ENCODE measurements around the gene SULT1A2. TPM values are rescaled to one million over a fixed set of nuclear protein-coding genes. Genes with fewer than 3 reads are reported as not detected.

SULT1A2 gene
- total and polyA plus RNA-seq, 11 donors = 0.37 to 2.4 (median 0.70) TPM

DNA sequence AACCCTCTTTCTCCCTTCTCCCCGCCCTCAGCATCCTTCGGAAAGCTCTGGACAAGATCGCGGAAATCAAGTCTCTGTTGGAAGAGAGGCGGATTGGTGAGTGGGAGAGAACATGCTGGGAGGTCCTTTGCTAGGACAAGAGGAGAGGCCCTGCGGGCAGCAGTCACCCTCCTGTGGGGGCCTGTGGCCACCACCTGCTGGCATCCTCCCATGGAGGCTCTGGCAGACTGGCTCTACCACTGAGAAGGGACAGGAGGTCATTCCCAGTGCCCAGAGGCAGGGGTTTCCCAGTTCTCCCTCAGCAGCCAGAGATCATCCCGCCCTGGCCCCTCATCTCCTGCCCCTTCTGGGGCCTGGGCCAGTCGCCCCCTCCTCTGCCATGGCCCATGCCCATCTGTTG is 7.8 kb downstream of the SULT1A2 start:
- 92 to 96% (median 96%) methylated on average over 8 of the region's 8 CpGs for WGBS, 4 donors
- TF ChIP-seq, protein P1, sequence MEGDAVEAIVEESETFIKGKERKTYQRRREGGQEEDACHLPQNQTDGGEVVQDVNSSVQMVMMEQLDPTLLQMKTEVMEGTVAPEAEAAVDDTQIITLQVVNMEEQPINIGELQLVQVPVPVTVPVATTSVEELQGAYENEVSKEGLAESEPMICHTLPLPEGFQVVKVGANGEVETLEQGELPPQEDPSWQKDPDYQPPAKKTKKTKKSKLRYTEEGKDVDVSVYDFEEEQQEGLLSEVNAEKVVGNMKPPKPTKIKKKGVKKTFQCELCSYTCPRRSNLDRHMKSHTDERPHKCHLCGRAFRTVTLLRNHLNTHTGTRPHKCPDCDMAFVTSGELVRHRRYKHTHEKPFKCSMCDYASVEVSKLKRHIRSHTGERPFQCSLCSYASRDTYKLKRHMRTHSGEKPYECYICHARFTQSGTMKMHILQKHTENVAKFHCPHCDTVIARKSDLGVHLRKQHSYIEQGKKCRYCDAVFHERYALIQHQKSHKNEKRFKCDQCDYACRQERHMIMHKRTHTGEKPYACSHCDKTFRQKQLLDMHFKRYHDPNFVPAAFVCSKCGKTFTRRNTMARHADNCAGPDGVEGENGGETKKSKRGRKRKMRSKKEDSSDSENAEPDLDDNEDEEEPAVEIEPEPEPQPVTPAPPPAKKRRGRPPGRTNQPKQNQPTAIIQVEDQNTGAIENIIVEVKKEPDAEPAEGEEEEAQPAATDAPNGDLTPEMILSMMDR (IDR thresholded peaks at IDR 0.05) = no peak
- no peak for TF ChIP-seq POLR2A (IDR thresholded peaks at IDR 0.05)
- DNase-seq = no peak
- H3K9me3 ChIP-seq = no peaks in the 10 kb centered on the region
- intact Hi-C loops (cut with DNase I) = no loop called here
- ATAC-seq = no peak
- no peak overlapping the region for H3K4me3 ChIP-seq
- no peaks in the 10 kb centered on the region for H3K4me1 ChIP-seq
- H3K36me3 ChIP-seq = peaks cover 0 to 74% (median 64%) of the 10 kb centered on the region in 9 donors
- no peak overlapping the region for H3K27ac ChIP-seq
- H3K27me3 ChIP-seq = no peaks in the 10 kb centered on the region

DNA sequence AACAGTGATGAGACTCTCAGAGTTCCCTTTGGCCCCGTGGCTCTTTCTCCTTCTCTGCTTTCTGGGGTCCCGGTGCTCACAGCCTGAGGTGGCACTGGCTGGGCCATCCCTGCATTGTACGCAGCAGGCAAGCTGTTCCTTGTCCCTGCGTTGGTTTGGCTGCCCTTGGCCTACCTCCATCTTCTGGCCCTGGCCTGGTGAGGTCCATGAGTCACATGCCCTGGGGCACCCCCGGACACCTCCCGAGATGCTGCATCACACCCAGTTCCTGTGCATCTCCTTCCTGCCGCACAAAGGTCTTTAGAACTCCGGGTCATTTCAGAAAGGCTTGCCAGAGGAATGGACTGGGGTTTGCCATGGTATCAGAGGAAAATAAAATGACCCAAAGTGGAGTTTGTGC is 9.5 kb downstream of the SULT1A2 start:
- H3K36me3 ChIP-seq = peaks cover 0 to 88% (median 77%) of the 10 kb centered on the region in 9 donors

DNA sequence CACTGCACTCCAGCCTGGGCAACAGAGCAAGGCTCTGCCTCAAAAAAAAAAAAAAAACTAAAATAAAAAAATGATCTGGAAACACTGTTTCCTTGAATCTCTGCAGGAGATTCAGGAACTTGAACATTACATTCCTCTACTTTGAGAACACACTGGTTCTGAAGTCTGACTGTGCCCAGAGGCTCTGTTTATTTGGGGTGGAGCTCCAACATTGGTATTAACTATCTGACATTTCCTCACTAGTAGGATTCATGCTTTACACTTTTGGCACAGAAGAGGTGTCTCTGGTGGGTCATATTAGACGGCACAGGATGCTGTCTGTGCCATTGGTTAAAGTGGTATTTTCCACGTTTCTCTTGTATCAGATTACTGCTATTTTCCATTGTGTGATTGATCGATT is 10.4 kb downstream of the SULT1A2 start:
- ATAC-seq (no peak), DNase-seq (no peak)
- H3K27ac ChIP-seq = no peak overlapping the region
- no peaks in the 10 kb centered on the region for H3K9me3 ChIP-seq
- WGBS, 4 donors = 89 to 99% (median 93%) methylated on average over 3 of the region's 3 CpGs
- H3K4me3 ChIP-seq = no peak overlapping the region
- no peaks in the 10 kb centered on the region for H3K4me1 ChIP-seq
- no peaks in the 10 kb centered on the region for H3K27me3 ChIP-seq
- intact Hi-C loops (cut with DNase I) = no loop called here
- TF ChIP-seq, protein P1 (IDR thresholded peaks at IDR 0.05) = no peak
- TF ChIP-seq POLR2A (IDR thresholded peaks at IDR 0.05) = no peak
- peaks cover 0 to 95% (median 84%) of the 10 kb centered on the region in 9 donors for H3K36me3 ChIP-seq

More for the DNA sequence above, 9.5 kb downstream of the SULT1A2 start:
- H3K4me3 ChIP-seq = no peak overlapping the region
- H3K9me3 ChIP-seq = no peaks in the 10 kb centered on the region
- DNase-seq (no peak), ATAC-seq (no peak)
- no peak overlapping the region for H3K27ac ChIP-seq
- no peak for TF ChIP-seq POLR2A (IDR thresholded peaks at IDR 0.05)
- TF ChIP-seq, protein P1 (IDR thresholded peaks at IDR 0.05) = no peak
- intact Hi-C loops (cut with DNase I) = no loop called here
- 81 to 87% (median 83%) methylated on average over 5 to 8 of the region's 8 CpGs for WGBS, 4 donors
- H3K27me3 ChIP-seq = no peaks in the 10 kb centered on the region
- H3K4me1 ChIP-seq = no peaks in the 10 kb centered on the region

DNA sequence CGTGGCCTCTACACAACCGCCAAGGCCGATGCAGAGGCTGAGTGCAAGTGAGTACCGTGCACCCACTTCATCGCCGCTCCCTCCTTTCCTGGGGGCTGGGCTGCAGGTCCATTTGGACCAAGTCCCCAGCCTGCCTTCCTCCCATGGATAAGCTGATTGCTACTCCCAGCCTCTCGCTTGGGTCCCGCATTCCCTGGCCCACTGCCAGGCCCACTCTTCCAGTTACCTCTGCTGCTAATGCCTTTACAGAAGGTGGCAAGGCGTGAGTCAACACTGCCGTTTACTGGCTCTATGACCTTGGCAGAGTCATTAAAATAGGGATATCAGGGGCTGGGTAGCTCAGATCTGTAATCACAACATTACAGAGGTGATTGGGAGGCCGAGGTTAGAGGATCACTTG is 11.2 kb downstream of the SULT1A2 start:
- intact Hi-C loops (cut with DNase I) = no loop called here
- TF ChIP-seq POLR2A (IDR thresholded peaks at IDR 0.05) = no peak
- TF ChIP-seq, protein P1 (IDR thresholded peaks at IDR 0.05) = no peak
- Histone ChIP-seq H3K4me1 (no peaks in the 10 kb centered on the region), H3K4me3 (no peak overlapping the region), H3K9me3 (no peaks in the 10 kb centered on the region), H3K27me3 (no peaks in the 10 kb centered on the region), H3K27ac (no peak overlapping the region), H3K36me3 (peaks cover 0 to 94% (median 84%) of the 10 kb centered on the region in 9 donors)
- DNase-seq (peak in 1 of 5 donors; percentile 57), ATAC-seq (peak in 2 of 4 donors; percentile 23 to 55)
- 52 to 70% (median 64%) methylated on average over 6 to 11 of the region's 11 CpGs for WGBS, 4 donors

All from heart left ventricle (tissue), 16 donors.